Kidney (tissue), 14 donors: ENCODE data around the gene LRRC45. TPM values are rescaled to one million over a fixed set of nuclear protein-coding genes. Genes with fewer than 3 reads are reported as not detected.

Experiments used
- DNase-seq, 5 donors: peaks; one replicate each; pipeline ENCODE4 v3.0.0-alpha.2; 2013 to 2020
- FAIRE-seq: peaks from 2 replicates; lab custom pipeline; 2012; peaks lifted over from hg19 to GRCh38; lab: Jason Lieb, UNC
- H3K27ac ChIP-seq, 2 donors: one replicate each; pipeline ENCODE4 v1.7.0; 2013; ENCODE audit warnings: low read depth in 2 of 2, low read length in 2 of 2, inconsistent platforms in 1 of 2
- H3K27me3 ChIP-seq: one replicate; pipeline ENCODE4 v1.7.1; 2013; ENCODE audit warnings: low read length, inconsistent platforms; ENCODE audit not compliant: control insufficient read depth, insufficient read depth
- H3K36me3 ChIP-seq, 3 donors: one replicate each; pipeline versions ENCODE4 v1.7.0 to v1.7.1; 2013; ENCODE audit warnings: low read length in 3 of 3, control low read depth in 1 of 3, inconsistent platforms in 1 of 3; ENCODE audit not compliant: insufficient read depth in 3 of 3, control insufficient read depth in 2 of 3
- H3K4me1 ChIP-seq, 3 donors: one replicate each; pipeline versions ENCODE4 v1.7.0 to v1.7.1; 2013; ENCODE audit warnings: low read length in 3 of 3, inconsistent platforms in 1 of 3, low read depth in 1 of 3; ENCODE audit not compliant: control insufficient read depth in 2 of 3, insufficient read depth in 2 of 3
- H3K4me3 ChIP-seq, 3 donors: one replicate each; pipeline versions ENCODE4 v1.7.0 to v1.8.1; 2013; ENCODE audit warnings: low read length in 3 of 3, control low read depth in 1 of 3, inconsistent platforms in 1 of 3
- H3K9ac ChIP-seq, 3 donors: one replicate each; pipeline versions ENCODE4 v1.7.0 to v1.7.1; 2013; ENCODE audit warnings: low read length in 3 of 3, control low read depth in 1 of 3, inconsistent platforms in 1 of 3
- H3K9me3 ChIP-seq, 3 donors: one replicate each; pipeline versions ENCODE4 v1.7.0 to v1.7.1; 2013; ENCODE audit warnings: low read length in 3 of 3, control low read depth in 1 of 3, inconsistent platforms in 1 of 3; ENCODE audit not compliant: control insufficient read depth in 2 of 3, insufficient read depth in 1 of 3
- intact Hi-C: fragments of 100-400 bp; cut with DNase I; formaldehyde crosslinking; loops from one replicate; pipeline ENCODE4 v1.11.1; 2022
- polyA plus RNA-seq: library from polyadenylated mRNA; stranded (reverse); fragments of 350-450 nt; fragmentation: Illumina TruSeq; extraction: RNeasy Lipid Tissue Mini Kit (QIAGEN cat#74804); gene quantifications from one replicate; pipeline ENCODE4 v1.2.3, GENCODE V29; 2014; ENCODE audit warnings: low read depth, low replicate concordance; ENCODE audit not compliant: insufficient read depth
- total RNA-seq: library from RNA; stranded (reverse); fragmentation: NEBNext Ultra II Directional; extraction: Animal tissue kit (Norgen Biotek cat#: 25700); gene quantifications from one replicate; pipeline ENCODE4 v1.2.1, GENCODE V29; 2021
- TF ChIP-seq, protein P1 (sequence below): IDR thresholded peaks from 3 replicates; pipeline ENCODE4 v1.5.1; 2012; ENCODE audit warnings: mild to moderate bottlenecking, moderate library complexity, borderline replicate concordance; ENCODE audit not compliant: insufficient read depth; ENCODE audit errors: extremely low read depth
- donor health status: control.
- donor health status: control.
- donor health status: control.
- donor health status: control.
- donor health status: control.
- donor health status: DM: yes; HTN: yes; CAD: no.
- donor health status: Normal renal cell carcinoma (clear cell type).

Gene LRRC45
- total and polyA plus RNA-seq, 2 donors from 2014 or later = 9.9 TPM

GRCh38 chr17:82029391-82029790 lies 6.3 kb downstream of the LRRC45 start:
- Histone ChIP-seq H3K4me1 (peaks cover 0 to 13% (median 0%) of the 10 kb centered on the region in 3 donors), H3K36me3 (no peaks in the 10 kb centered on the region), H3K9me3 (no peaks in the 10 kb centered on the region), H3K27me3 (no peaks in the 10 kb centered on the region), H3K27ac (no peak overlapping the region), H3K4me3 (no peak overlapping the region), H3K9ac (no peak overlapping the region)
- TF ChIP-seq, protein P1, sequence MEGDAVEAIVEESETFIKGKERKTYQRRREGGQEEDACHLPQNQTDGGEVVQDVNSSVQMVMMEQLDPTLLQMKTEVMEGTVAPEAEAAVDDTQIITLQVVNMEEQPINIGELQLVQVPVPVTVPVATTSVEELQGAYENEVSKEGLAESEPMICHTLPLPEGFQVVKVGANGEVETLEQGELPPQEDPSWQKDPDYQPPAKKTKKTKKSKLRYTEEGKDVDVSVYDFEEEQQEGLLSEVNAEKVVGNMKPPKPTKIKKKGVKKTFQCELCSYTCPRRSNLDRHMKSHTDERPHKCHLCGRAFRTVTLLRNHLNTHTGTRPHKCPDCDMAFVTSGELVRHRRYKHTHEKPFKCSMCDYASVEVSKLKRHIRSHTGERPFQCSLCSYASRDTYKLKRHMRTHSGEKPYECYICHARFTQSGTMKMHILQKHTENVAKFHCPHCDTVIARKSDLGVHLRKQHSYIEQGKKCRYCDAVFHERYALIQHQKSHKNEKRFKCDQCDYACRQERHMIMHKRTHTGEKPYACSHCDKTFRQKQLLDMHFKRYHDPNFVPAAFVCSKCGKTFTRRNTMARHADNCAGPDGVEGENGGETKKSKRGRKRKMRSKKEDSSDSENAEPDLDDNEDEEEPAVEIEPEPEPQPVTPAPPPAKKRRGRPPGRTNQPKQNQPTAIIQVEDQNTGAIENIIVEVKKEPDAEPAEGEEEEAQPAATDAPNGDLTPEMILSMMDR = no peak
- no peak for DNase-seq
- intact Hi-C loops = no loop called here
- FAIRE-seq = no peak

DNA sequence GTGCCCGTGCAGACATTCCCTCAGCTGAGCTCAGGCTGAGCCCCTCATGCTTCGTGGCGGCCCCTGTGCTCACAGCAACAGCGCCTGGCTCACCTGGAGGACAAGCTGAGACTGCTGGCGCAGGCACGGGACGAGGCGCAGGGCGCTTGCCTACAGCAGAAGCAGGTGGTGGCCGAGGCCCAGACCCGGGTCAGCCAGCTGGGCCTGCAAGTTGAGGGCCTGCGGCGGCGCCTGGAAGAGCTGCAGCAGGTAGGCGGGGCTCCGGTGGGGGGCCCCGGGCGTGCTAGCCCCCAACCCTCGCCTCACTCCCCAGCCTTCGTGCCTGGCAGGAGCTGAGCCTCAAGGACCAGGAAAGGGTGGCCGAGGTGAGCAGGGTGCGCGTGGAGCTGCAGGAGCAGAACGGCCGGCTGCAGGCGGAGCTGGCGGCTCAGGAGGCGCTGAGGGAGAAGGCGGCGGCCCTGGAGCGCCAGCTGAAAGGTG lies 6.9 kb downstream of the LRRC45 start:
- H3K9me3 ChIP-seq = no peaks in the 10 kb centered on the region
- H3K27ac ChIP-seq = no peak overlapping the region
- no peak overlapping the region for H3K9ac ChIP-seq
- TF ChIP-seq, protein P1 = no peak
- peaks cover 0 to 13% (median 0%) of the 10 kb centered on the region in 3 donors for H3K4me1 ChIP-seq
- peaks cover 0 to 3% (median 0%) of the 10 kb centered on the region in 3 donors for H3K36me3 ChIP-seq
- DNase-seq (no peak), FAIRE-seq (no peak)
- H3K27me3 ChIP-seq = no peaks in the 10 kb centered on the region
- intact Hi-C loops = loop anchor here (10.0 kb wide), 1 partner anchor 125 kb away; no protein-coding TSS in a partner anchor
- no peak overlapping the region for H3K4me3 ChIP-seq

DNA sequence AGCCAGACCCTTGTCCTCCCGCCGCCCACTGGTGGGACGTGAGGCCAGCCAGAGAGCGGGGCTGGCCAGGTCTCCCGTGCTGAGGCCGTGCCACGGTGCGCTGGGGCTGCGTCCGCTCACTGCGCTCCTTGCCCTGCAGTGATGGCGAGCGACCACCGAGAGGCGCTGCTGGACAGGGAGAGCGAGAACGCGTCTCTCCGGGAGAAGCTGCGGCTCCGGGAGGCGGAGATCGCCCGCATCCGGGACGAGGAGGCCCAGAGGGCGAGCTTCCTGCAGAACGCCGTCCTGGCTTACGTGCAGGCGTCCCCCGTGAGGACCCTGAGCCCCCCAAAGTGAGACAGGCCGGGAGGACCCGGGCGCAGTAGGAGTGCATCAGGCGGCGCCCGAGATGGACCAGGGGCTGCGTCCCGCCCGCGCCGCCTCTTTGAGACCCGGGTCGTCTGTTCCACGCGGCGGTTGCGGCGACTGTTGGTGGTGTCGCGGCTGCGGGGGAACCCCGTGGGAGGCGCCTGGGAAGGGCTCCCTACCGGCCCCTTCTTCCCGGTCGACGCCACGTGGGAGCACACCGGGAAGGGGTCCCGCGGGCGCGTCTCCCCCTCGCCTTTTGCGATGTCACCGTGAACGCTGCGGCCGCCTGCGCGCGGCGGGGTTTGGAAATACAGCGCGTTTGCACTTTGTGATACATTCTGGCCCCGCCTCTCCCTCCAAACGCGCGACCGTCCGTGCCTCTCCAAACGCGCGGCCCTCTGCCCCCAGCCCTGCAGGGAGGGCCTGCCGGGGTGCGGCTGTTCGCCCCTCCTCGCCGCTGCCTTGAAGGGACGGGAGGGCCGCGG lies 7.6 kb downstream of the LRRC45 start:
- H3K4me1 ChIP-seq = peaks cover 0 to 18% (median 0%) of the 10 kb centered on the region in 3 donors
- H3K27me3 ChIP-seq = no peaks in the 10 kb centered on the region
- TF ChIP-seq, protein P1 = peak; percentile 99
- H3K9me3 ChIP-seq = no peaks in the 10 kb centered on the region
- H3K4me3 ChIP-seq = peak overlapping the region in 1 of 3 donors; percentile 41
- no peak overlapping the region for H3K27ac ChIP-seq
- peaks cover 0 to 7% (median 0%) of the 10 kb centered on the region in 3 donors for H3K36me3 ChIP-seq
- peak; percentile 83 to 94 (median 90) for DNase-seq
- intact Hi-C loops = loop anchor here (10.0 kb wide), 1 partner anchor 124 kb away; no protein-coding TSS in a partner anchor
- H3K9ac ChIP-seq = no peak overlapping the region
- FAIRE-seq = no peak
